ENCODE data around the gene SLC27A5. TPM values are rescaled to one million over a fixed set of nuclear protein-coding genes. Genes with fewer than 3 reads are reported as not detected.

Gene SLC27A5
- total RNA-seq, 2 donors from 2014 or later = 7.1 to 8.5 TPM

DNA sequence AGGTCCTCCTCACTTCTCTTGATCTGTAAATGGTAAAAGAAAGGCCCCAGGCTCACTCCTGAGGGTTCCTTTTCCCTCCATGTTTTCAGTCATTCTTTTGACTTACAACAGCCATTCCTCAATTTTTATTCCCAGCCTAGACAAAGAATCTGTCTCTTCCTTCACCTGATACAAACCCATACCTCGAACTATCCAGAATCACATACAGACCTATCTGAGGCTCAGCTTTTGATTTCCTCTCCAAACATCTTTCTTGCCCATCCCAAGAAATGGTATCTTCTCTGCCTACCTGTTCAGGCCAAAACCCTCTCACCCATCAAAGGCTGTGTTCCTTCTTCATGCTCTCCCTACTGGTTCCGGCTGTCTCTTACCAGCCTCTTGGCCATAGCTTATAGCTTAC, 40.9 kb upstream of the SLC27A5 start:
- H3K27me3 ChIP-seq (replicated peaks; ENCODE audit: insufficient read depth) = no peaks in the 10 kb centered on the region
- H3K9me3 ChIP-seq = no peaks in the 10 kb centered on the region
- ATAC-seq (ENCODE audit: insufficient number of reproducible peaks, low FRiP score, low read depth) (no peak), DNase-seq (ENCODE audit: low spot score) (no peak)
- H3K4me1 ChIP-seq (ENCODE audit: control insufficient read depth in 1 of 2, low read depth in 2 of 2) = peaks cover 25 to 39% of the 10 kb centered on the region in 2 donors
- no peak overlapping the region for H3K27ac ChIP-seq
- peaks cover 60% of the 10 kb centered on the region for H3K36me3 ChIP-seq
- no peak for TF ChIP-seq CTCF (IDR thresholded peaks at IDR 0.05)
- no peak overlapping the region for H3K4me3 ChIP-seq

DNA sequence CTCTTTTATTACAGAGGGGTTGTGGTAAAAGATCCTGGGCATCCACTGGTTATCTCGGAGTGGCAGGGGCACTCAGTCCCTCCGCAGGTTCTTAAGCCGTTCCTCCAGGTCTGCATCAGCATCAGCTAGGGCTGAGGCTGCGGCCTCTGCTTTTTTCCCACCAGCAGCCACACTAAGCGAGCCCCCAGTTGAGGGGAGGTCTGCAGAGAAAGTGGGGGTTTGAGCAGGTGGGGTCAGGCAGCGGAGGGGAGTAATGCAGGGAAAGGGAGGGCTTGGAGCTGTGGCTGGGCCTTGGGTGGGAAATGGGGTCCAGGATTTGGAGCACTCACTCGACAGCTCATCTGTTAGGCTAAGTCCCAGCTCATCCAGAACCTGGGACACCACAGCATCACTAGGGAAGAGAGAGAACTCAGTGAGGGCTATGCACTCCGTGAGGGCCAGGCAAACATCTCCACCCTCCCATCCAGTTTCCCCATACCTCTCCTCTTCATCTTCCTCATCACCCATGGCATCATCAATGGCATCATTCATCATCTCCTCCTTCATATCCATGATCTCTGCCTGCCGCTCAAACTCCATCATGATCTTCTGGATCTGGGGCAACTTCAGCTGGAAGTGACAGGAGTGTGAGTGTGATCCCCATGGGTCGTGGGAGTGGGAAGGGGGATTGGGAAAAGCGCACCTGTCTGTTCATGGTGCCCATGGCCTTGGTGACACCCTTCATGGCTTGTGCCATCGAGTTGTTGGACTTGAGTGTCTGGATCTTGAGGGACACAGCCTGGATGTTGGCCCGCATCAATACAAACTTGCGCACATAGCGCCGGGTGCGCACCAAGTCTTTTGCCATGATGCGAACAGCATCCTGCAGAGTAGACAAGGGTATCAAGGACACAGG, 40.0 kb upstream of the SLC27A5 start:
- Histone ChIP-seq H3K4me3 (no peak overlapping the region), H3K9me3 (no peaks in the 10 kb centered on the region), H3K4me1 (ENCODE audit: control insufficient read depth in 1 of 2, low read depth in 2 of 2) (peaks cover 17 to 30% of the 10 kb centered on the region in 2 donors), H3K27ac (no peak overlapping the region), H3K36me3 (peaks cover 66% of the 10 kb centered on the region), H3K27me3 (replicated peaks; ENCODE audit: insufficient read depth) (no peaks in the 10 kb centered on the region)
- no peak for ATAC-seq (ENCODE audit: insufficient number of reproducible peaks, low FRiP score, low read depth)
- no peak for TF ChIP-seq CTCF (IDR thresholded peaks at IDR 0.05)
- no peak for DNase-seq (ENCODE audit: low spot score)

GRCh38 chr19:58551123-58551497, 39.3 kb upstream of the SLC27A5 start:
- Histone ChIP-seq H3K27ac (no peak overlapping the region), H3K36me3 (peaks cover 61% of the 10 kb centered on the region), H3K4me3 (no peak overlapping the region), H3K9me3 (no peaks in the 10 kb centered on the region), H3K27me3 (replicated peaks; ENCODE audit: insufficient read depth) (no peaks in the 10 kb centered on the region), H3K4me1 (ENCODE audit: control insufficient read depth in 1 of 2, low read depth in 2 of 2) (peaks cover 21 to 30% of the 10 kb centered on the region in 2 donors)
- no peak for TF ChIP-seq CTCF (IDR thresholded peaks at IDR 0.05)
- no peak for ATAC-seq (ENCODE audit: insufficient number of reproducible peaks, low FRiP score, low read depth)
- DNase-seq (ENCODE audit: low spot score) = no peak

DNA sequence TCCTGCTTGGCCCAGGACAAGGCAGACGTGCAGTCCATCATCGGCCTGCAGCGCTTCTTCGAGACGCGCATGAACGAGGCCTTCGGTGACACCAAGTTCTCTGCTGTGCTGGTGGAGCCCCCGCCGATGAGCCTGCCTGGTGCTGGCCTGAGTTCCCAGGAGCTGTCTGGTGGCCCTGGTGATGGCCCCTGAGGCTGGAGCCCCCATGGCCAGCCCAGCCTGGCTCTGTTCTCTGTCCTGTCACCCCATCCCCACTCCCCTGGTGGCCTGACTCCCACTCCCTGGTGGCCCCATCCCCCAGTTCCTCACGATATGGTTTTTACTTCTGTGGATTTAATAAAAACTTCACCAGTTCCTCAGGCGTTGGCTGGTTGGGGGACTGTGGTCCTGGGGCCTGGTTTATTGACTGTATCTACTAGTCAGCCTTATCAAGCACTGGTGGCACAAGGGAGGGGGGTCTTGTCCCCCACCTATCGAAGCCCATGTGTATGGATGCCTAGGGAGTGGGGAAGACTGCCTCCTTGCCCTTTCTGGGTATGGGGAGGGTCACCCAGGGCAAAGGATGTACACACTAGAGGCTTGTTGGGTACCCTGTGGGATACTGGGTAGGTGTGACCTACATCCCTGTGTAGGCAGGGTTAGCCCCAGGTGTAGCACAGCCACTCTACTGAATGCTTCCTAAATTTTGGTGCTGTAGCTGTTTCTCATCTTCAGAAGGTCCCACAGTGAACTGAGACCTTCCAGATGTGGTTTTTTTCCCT, 38.8 kb upstream of the SLC27A5 start:
- no peak overlapping the region for H3K4me3 ChIP-seq
- DNase-seq (ENCODE audit: low spot score) (no peak), ATAC-seq (ENCODE audit: insufficient number of reproducible peaks, low FRiP score, low read depth) (no peak)
- no peaks in the 10 kb centered on the region for H3K27me3 ChIP-seq (replicated peaks; ENCODE audit: insufficient read depth)
- no peak for TF ChIP-seq CTCF (IDR thresholded peaks at IDR 0.05)
- peaks cover 24 to 30% of the 10 kb centered on the region in 2 donors for H3K4me1 ChIP-seq (ENCODE audit: control insufficient read depth in 1 of 2, low read depth in 2 of 2)
- H3K9me3 ChIP-seq = no peaks in the 10 kb centered on the region
- no peak overlapping the region for H3K27ac ChIP-seq
- H3K36me3 ChIP-seq = peaks cover 57% of the 10 kb centered on the region

DNA sequence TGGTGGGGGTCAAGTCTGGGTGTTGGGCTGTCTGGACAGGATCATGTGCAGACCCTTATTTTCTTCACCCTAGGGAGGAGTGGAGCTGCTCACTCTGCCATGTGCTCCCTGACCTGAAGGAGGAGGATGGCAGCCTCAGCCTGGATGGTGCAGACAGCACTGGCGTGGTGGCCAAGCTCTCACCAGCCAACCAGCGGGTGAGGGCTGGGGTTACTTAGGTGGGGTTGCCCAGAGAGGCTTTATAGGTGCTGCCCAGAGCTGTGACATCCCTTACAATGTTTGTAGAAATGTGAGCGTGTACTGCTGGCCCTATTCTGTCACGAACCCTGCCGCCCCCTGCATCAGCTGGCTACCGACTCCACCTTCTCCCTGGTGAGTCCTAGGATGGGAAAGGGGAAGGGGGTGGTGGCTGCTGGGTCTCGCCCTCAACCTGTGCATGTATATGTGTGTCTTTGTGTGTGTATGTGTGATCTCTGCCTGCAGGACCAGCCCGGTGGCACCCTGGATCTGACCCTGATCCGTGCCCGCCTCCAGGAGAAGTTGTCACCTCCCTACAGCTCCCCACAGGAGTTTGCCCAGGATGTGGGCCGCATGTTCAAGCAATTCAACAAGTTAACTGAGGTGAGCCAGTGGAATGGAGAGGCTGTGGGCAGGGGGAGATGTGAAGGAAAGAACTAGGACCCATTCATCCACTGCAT, 38.0 kb upstream of the SLC27A5 start:
- ATAC-seq (ENCODE audit: insufficient number of reproducible peaks, low FRiP score, low read depth) (no peak), DNase-seq (ENCODE audit: low spot score) (no peak)
- Histone ChIP-seq H3K36me3 (peaks cover 57% of the 10 kb centered on the region), H3K27ac (no peak overlapping the region), H3K4me1 (ENCODE audit: control insufficient read depth in 1 of 2, low read depth in 2 of 2) (peaks cover 25 to 32% of the 10 kb centered on the region in 2 donors), H3K9me3 (no peaks in the 10 kb centered on the region), H3K27me3 (replicated peaks; ENCODE audit: insufficient read depth) (no peaks in the 10 kb centered on the region), H3K4me3 (no peak overlapping the region)
- TF ChIP-seq CTCF (IDR thresholded peaks at IDR 0.05) = no peak

Measured in thoracic aorta (tissue), 2 donors.